HG02588 (cell line): ENCODE data around the gene TMEM245.
"Not testable (repeated sequence)": the region's sequence is repeated elsewhere in the genome, so short reads cannot be mapped to it uniquely, and the experiment has no call there.

Source experiments
- ATAC-seq: cut with Tn5 transposase; IDR thresholded peaks from one replicate; pipeline ENCODE4 v1.9.1; 2021; ENCODE audit warnings: mild to moderate bottlenecking, moderate library complexity; ENCODE audit not compliant: unreplicated experiment

TMEM245 gene

DNA sequence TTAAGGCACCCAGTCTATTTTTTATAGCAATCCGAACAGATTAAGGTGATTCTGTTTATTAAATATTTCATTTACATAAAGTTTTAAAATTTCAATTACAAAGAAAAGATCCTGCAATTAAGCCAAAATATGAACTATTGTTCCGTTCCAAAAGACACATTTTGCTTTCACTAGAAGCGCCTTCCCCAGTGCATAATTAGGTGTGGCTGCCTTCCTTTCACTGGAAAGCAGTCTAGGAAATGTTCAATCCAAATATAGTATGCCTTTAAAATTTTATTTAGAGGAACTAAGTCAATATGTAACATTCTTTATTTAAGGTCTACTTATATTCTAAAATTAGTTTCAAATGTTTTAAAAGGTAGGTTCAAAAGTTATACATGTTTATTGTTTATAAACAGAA, 114.1 kb downstream of the TMEM245 start:
- no peak for ATAC-seq

DNA sequence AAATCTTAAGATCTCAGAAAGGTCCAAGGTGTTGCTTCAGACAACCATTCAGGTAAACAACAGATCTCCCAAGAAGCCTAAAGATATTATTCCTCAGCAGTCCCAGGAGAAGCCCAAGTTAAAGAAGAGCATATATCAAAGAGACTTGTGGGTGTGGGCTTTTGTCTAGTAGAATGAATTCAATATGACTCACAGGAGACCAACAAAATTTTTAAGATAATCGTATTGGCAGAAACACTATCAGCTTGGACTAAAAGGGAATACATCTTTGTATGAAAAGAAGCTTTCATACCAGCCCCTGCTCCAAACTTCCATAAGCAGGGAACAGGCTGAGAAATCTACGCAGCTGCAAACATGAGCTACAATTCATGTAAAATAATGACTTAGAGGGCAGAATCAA, 116.6 kb downstream of the TMEM245 start:
- ATAC-seq = no peak

DNA sequence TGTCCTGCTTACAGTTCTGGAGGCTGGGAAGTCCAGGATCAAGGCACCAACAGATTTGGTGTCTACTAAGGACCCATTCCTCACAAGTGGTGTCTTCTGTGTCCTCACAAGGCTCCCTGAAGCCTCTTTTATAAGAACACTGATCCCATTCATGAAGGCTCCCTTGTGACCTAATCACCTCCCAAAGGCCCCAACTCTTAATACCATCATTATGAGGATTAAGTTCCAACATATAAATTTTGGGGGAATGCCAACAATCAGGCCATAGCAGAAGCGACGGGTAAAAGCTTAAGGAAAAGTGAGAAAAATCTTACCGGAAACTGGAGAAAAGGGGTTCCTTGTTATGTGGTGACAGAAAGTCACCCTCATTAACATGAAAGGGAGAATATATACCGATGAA, 117.6 kb downstream of the TMEM245 start:
- ATAC-seq = no peak

GRCh38 chr9:109001275-109001676, 118.5 kb downstream of the TMEM245 start:
- ATAC-seq = no peak

- ATAC-seq = no peak
Observed at GRCh38 chr9:108997112-108997511, 122.6 kb downstream of the TMEM245 start.

GRCh38 chr9:108996643-108997042, 123.1 kb downstream of the TMEM245 start:
- ATAC-seq = no peak

GRCh38 chr9:108994695-108995094, 125.1 kb downstream of the TMEM245 start:
- peak; percentile 80 for ATAC-seq

- no peak for ATAC-seq
Observed at GRCh38 chr9:108991479-108991878, 128.3 kb downstream of the TMEM245 start.

DNA sequence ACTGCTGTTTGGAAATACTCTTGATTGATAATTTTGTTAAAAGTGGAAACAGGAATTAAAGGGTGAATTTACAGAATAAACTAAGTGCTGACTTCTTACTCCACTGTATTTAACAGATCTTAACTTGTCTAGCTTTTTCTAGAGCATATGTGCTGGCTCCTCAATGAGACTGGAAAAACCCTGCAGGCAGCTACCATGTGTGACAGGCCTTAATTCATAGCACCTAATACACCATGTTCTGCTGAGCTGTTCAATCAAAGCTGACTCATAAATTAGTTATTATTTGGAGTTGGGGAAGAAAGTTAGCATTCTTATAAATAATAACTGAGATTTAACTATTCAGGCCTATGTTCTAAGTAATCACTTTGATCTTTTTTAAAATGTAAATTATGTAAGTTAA, 135.9 kb downstream of the TMEM245 start:
- ATAC-seq = no peak

GRCh38 chr9:108980893-108981292, 138.9 kb downstream of the TMEM245 start:
- no peak for ATAC-seq

- ATAC-seq = no peak
Observed at GRCh38 chr9:108978205-108978604, 141.5 kb downstream of the TMEM245 start.

GRCh38 chr9:108973895-108974294, 145.9 kb downstream of the TMEM245 start:
- no peak for ATAC-seq

DNA sequence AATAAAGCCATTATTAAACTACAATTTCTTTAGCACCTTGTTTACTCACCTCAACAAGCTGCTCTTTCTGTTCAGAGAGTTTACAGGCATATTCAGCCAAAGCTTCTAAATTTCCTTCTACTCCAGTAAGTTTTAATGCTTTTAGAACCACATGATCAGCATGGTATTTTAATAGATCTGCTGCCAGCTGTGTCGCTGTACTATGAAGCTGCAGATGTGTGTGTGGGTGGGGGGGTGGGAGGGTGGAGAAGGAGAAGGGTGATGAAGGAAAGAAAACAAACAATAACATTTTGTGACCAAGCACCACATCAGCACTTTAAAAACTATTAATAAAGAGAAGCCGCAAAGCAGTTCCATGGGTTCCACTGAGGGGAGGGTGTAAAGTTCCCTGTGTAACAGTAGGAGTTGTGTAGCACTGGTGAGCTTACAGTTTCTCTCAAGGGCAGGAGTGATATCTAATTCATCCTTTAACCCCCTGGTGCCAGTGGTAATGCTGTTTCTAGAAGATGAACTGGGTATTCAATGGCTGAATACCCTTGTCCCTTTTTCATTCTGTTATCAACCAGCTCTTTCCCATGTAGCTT, 147.0 kb downstream of the TMEM245 start:
- no peak for ATAC-seq

DNA sequence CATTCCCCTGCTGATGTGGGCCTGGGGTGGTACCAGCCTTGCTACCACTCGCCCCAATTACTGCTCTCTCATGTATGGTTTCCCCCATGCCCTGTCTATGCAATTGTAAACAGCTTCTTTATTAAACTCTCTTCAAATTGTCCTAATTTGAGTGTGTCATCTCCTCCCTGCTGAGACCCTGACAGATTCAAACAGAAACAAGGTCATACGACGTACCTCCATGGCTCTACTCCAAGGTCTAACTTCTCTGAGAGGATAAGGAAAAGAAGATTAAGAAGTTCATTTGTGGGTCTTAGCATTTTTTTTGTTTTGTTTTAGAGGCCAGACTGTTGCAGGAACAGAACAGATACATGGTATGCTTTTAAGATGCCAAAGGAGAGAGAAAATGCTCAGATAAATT, 147.6 kb downstream of the TMEM245 start:
- no peak for ATAC-seq

- ATAC-seq = not testable (repeated sequence)
Observed at GRCh38 chr9:108971392-108971791, 148.4 kb downstream of the TMEM245 start.

- ATAC-seq = no peak
Observed at GRCh38 chr9:108967916-108968315, 151.8 kb downstream of the TMEM245 start.
